GM12865 (cell line): Measurements from ENCODE around the gene VPS26C.

Source experiments
- DNase-seq: peaks from one replicate; pipeline ENCODE4 v3.0.0; 2010; ENCODE audit warnings: low read depth
- H3K4me3 ChIP-seq: 2 replicates; pipeline ENCODE4 v1.5.1; 2011; ENCODE audit warnings: mild to moderate bottlenecking, low read depth, low read length, control low read depth
- CTCF ChIP-seq: IDR thresholded peaks from 2 replicates; pipeline ENCODE4 v1.5.1; 2011; ENCODE audit warnings: low read length, control low read depth, low read depth, inconsistent platforms; ENCODE audit not compliant: insufficient read depth; ENCODE audit errors: missing control alignments

Gene VPS26C

GRCh38 chr21:37202221-37203110 is 64.7 kb downstream of the VPS26C start:
- no peak for TF ChIP-seq CTCF
- no peak for DNase-seq
- no peak overlapping the region for H3K4me3 ChIP-seq

GRCh38 chr21:37200641-37201480 is 66.3 kb downstream of the VPS26C start:
- no peak for DNase-seq
- no peak for TF ChIP-seq CTCF
- no peak overlapping the region for H3K4me3 ChIP-seq

GRCh38 chr21:37199057-37199924 is 67.8 kb downstream of the VPS26C start:
- DNase-seq: no peak
- no peak overlapping the region for H3K4me3 ChIP-seq
- no peak for TF ChIP-seq CTCF

- DNase-seq: no peak
- no peak overlapping the region for H3K4me3 ChIP-seq
- TF ChIP-seq CTCF: no peak
These were observed 69.4 kb downstream of the VPS26C start for GRCh38 chr21:37197746-37198145.

GRCh38 chr21:37196847-37197246 is 70.3 kb downstream of the VPS26C start:
- DNase-seq: no peak
- TF ChIP-seq CTCF: no peak
- no peak overlapping the region for H3K4me3 ChIP-seq

GRCh38 chr21:37195610-37196009 is 71.5 kb downstream of the VPS26C start:
- no peak for DNase-seq
- no peak for TF ChIP-seq CTCF
- H3K4me3 ChIP-seq: no peak overlapping the region
